ENCODE measurements around the gene ARMH2. TPM values are rescaled to one million over a fixed set of nuclear protein-coding genes. Genes with fewer than 3 reads are reported as not detected.

The ARMH2 gene
- total and polyA plus RNA-seq, 9 of the 15 experiments (the other 6 are each of a cell fraction or from before 2014, with no cell fraction given): not detected

DNA sequence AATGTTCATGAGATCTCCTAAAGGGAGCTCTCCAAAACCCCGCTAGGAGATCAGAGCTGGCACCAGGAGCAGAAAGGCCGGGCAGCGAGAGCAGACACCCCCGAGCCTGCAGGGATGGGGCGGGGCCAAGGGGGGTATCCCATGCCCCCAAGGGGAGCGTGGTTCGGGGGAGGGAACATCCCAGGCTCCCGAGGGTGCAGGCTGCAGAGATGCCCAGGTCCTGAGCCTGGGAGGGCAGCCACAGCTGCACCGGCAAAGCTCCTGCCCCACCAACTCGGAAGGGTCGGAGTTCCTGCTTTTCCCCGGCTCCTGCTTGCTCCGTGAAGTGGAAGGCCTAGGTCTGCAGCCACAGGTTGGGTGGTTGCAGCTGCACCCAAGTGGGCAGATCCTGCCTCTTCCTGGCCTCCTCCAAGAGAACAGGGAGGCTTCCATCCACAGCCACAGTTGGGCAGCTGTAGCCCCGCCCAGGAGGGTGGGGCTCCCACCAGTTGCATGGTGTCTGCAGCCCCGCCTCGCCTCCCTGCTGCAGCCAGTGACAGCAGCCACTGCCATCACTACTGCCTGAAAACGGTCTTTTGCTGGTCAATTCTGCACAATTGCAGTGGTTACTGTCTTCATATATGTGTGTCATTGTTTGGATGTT, 37.4 kb downstream of the ARMH2 start:
- 0 out of 2 replicates have a peak, but pooled peaks have one; percentile 10 for TF ChIP-seq CREM (IDR thresholded peaks at IDR 0.05; ENCODE audit: low read depth)
- TF ChIP-seq, protein P1, sequence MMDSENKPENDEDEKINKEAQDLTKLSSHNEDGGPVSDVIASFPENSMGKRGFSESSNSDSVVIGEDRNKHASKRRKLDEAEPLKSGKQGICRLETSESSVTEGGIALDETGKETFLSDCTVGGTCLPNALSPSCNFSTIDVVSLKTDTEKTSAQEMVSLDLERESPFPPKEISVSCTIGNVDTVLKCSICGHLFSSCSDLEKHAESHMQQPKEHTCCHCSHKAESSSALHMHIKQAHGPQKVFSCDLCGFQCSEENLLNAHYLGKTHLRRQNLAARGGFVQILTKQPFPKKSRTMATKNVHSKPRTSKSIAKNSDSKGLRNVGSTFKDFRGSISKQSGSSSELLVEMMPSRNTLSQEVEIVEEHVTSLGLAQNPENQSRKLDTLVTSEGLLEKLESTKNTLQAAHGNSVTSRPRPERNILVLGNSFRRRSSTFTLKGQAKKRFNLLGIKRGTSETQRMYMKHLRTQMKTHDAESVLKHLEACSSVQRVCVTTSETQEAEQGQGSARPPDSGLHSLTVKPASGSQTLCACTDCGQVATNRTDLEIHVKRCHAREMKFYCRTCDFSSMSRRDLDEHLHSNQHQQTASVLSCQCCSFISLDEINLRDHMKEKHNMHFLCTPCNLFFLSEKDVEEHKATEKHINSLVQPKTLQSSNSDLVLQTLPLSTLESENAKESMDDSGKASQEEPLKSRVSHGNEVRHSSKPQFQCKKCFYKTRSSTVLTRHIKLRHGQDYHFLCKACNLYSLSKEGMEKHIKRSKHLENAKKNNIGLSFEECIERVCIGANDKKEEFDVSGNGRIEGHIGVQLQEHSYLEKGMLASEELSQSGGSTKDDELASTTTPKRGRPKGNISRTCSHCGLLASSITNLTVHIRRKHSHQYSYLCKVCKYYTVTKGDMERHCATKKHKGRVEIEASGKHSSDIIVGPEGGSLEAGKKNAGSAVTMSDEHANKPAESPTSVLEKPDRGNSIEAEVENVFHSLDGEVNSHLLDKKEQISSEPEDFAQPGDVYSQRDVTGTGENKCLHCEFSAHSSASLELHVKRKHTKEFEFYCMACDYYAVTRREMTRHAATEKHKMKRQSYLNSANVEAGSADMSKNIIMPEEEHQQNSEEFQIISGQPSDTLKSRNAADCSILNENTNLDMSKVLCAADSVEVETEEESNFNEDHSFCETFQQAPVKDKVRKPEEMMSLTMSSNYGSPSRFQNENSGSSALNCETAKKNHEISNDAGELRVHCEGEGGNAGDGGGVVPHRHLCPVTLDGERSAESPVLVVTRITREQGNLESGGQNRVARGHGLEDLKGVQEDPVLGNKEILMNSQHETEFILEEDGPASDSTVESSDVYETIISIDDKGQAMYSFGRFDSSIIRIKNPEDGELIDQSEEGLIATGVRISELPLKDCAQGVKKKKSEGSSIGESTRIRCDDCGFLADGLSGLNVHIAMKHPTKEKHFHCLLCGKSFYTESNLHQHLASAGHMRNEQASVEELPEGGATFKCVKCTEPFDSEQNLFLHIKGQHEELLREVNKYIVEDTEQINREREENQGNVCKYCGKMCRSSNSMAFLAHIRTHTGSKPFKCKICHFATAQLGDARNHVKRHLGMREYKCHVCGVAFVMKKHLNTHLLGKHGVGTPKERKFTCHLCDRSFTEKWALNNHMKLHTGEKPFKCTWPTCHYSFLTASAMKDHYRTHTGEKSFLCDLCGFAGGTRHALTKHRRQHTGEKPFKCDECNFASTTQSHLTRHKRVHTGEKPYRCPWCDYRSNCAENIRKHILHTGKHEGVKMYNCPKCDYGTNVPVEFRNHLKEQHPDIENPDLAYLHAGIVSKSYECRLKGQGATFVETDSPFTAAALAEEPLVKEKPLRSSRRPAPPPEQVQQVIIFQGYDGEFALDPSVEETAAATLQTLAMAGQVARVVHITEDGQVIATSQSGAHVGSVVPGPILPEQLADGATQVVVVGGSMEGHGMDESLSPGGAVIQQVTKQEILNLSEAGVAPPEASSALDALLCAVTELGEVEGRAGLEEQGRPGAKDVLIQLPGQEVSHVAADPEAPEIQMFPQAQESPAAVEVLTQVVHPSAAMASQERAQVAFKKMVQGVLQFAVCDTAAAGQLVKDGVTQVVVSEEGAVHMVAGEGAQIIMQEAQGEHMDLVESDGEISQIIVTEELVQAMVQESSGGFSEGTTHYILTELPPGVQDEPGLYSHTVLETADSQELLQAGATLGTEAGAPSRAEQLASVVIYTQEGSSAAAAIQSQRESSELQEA (IDR thresholded peaks at IDR 0.05; ENCODE audit: low read depth): no peak
- TF ChIP-seq SRF (CRISPR knock-in tag; IDR thresholded peaks at IDR 0.05): peak in 1 of 2 experiments; percentile 53; a peak in 1 of 4 replicates
- Histone ChIP-seq H3K9me3 (replicated peaks; ENCODE audit: control insufficient read depth, insufficient read depth, low read depth, low read length) (no peaks in the 10 kb centered on the region), H3K36me3 (ENCODE audit: control insufficient read depth, insufficient read depth, low read length) (no peaks in the 10 kb centered on the region), H3K79me2 (ENCODE audit: control insufficient read depth, insufficient read depth, low read length) (no peaks in the 10 kb centered on the region), H3K27me3 (ENCODE audit: control insufficient read depth in 2 of 2, insufficient read depth in 2 of 2, low read length in 2 of 2) (no peaks in the 10 kb centered on the region), H4K20me1 (replicated peaks; ENCODE audit: control insufficient read depth, insufficient read depth, low read length) (no peaks in the 10 kb centered on the region), H3K4me2 (ENCODE audit: insufficient read depth, low read length) (no peak overlapping the region), H3K9ac (ENCODE audit: insufficient read depth in 1 of 2, low read depth in 2 of 2, low read length in 2 of 2) (no peak overlapping the region), H3K4me1 (replicated peaks in 1 of 2; ENCODE audit: control insufficient read depth in 2 of 2, insufficient read depth in 2 of 2, low read length in 2 of 2) (peaks cover 4 to 10% of the 10 kb centered on the region in 2 experiments; a peak in 3 of 5 replicates), H3K4me3 (no peak overlapping the region), H2AFZ (ENCODE audit: low read depth, low read length) (peak overlapping the region; percentile 81; the same call in 1 of the 2 replicates), H3K9me1 (ENCODE audit: control insufficient read depth, insufficient read depth, low read length) (no peaks in the 10 kb centered on the region), H3K27ac (ENCODE audit: extremely low read depth, low read depth, low read length) (no peak overlapping the region)
- 54% methylated on average over 12 of the region's 17 CpGs for WGBS (ENCODE audit: insufficient coverage, low coverage, missing lambda C conversion rate)
- peak; percentile 99 for ATAC-seq
- in situ Hi-C loops (cut with MboI) (loop anchor here (10.0 kb wide), 1 partner anchor 187 kb away; no protein-coding TSS in a partner anchor), intact Hi-C loops (cut with micrococcal nuclease) (loop anchor here (2.0 kb wide), 1 partner anchor 41 kb away; no protein-coding TSS in a partner anchor)
- ChIA-PET CTCF (ENCODE audit: low intra/inter-chr PET ratio) (no interaction called here), POLR2A (interaction anchor here (0.6 to 2.4 kb wide), 5 partner anchors 10 to 180 kb away, joined by 3 to 8 read pairs (median 4); partner anchors contain the start of genes C6orf62 and GMNN)
- BruUV-seq (replicated peaks): no TSS peak
- no peak for FAIRE-seq
- peak; percentile 40 to 73 (median 46) for DNase-seq (ENCODE audit: extremely low read depth in 1 of 4, low spot score in 3 of 4)

Measured in K562 (cell line).